Tibial artery (tissue), 4 donors: ENCODE measurements around the gene SNCB.

Source experiments
- DNase-seq, 2 donors: peaks; one replicate each; pipeline ENCODE4 v3.0.0-alpha.2; 2019
- H3K27ac ChIP-seq, 2 donors: fragments of 200-600 bp; sonication (generic) in 1 of 2; 1 replicate in 1 of 2; 2 replicates in 1 of 2; pipeline ENCODE4 v1.5.1; 2018 to 2019; ENCODE audit warnings: mild to moderate bottlenecking in 1 of 2
- H3K27me3 ChIP-seq, 2 donors: fragments of 200-600 bp; sonication (generic) in 1 of 2; one replicate each; pipeline versions ENCODE4 v1.5.1 to v1.6.0; 2016 to 2019
- H3K36me3 ChIP-seq, 3 donors: fragments of 200-600 bp; sonication (generic) in 2 of 3; one replicate each; pipeline ENCODE4 v1.5.1; 2016 to 2019; ENCODE audit warnings: mild to moderate bottlenecking in 2 of 3
- H3K4me1 ChIP-seq, 4 donors: fragments of 200-600 bp; sonication (generic) in 2 of 4; 1 replicate in 3 of 4; 2 replicates in 1 of 4; pipeline ENCODE4 v1.5.1; 2016 to 2019
- H3K4me3 ChIP-seq, 2 donors: fragments of 200-600 bp; sonication (generic) in 1 of 2; 1 replicate in 1 of 2; 2 replicates in 1 of 2; pipeline ENCODE4 v1.5.1; 2018 to 2019; ENCODE audit warnings: mild to moderate bottlenecking in 2 of 2
- H3K9me3 ChIP-seq, 3 donors: fragments of 200-600 bp; sonication (generic) in 1 of 3; one replicate each; pipeline ENCODE4 v1.5.1; 2016 to 2019
- intact Hi-C: fragments of 100-400 bp; cut with DNase I; formaldehyde crosslinking; loops from one replicate; pipeline ENCODE4 v1.15.0; 2023; ENCODE audit warnings: low total_unique reads
- TF ChIP-seq, protein P1 (sequence below), 2 experiments: fragments of 200-600 bp in 1 of 2; fragments of 450-650 bp in 1 of 2; IDR thresholded peaks; one replicate each; pipeline ENCODE4 v1.5.1; 2017 to 2019; ENCODE audit warnings: antibody characterized with exemption in 2 of 2, mild to moderate bottlenecking in 1 of 2, moderate library complexity in 1 of 2

The SNCB gene

DNA sequence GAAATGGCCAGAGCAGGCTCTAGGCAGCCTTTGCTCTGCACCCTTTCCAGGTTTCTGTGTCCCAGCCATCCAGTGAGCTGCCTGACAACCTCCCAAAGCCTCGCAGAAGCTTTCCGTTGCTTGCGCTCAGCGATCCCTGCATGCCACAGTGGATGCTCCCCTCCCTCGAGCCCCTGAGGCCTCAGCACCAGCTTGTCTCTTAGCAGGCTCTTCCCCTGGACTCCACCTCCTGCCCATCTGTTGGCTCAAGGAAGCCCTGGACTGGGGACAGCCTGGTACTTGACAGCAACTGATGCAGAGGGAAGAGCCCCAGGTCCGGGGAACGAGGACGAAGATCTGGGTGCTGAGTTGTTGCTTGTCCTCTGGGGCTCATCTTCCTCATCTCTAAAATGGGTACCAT, 40.1 kb upstream of the SNCB start:
- Histone ChIP-seq H3K36me3 (no peaks in the 10 kb centered on the region), H3K4me1 (no peaks in the 10 kb centered on the region), H3K27ac (no peak overlapping the region), H3K27me3 (peaks cover 0 to 42% of the 10 kb centered on the region in 2 donors), H3K4me3 (no peak overlapping the region), H3K9me3 (no peaks in the 10 kb centered on the region)
- TF ChIP-seq, protein P1, sequence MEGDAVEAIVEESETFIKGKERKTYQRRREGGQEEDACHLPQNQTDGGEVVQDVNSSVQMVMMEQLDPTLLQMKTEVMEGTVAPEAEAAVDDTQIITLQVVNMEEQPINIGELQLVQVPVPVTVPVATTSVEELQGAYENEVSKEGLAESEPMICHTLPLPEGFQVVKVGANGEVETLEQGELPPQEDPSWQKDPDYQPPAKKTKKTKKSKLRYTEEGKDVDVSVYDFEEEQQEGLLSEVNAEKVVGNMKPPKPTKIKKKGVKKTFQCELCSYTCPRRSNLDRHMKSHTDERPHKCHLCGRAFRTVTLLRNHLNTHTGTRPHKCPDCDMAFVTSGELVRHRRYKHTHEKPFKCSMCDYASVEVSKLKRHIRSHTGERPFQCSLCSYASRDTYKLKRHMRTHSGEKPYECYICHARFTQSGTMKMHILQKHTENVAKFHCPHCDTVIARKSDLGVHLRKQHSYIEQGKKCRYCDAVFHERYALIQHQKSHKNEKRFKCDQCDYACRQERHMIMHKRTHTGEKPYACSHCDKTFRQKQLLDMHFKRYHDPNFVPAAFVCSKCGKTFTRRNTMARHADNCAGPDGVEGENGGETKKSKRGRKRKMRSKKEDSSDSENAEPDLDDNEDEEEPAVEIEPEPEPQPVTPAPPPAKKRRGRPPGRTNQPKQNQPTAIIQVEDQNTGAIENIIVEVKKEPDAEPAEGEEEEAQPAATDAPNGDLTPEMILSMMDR (IDR thresholded peaks at IDR 0.05) = no peak
- no peak for DNase-seq
- intact Hi-C loops = no loop called here

DNA sequence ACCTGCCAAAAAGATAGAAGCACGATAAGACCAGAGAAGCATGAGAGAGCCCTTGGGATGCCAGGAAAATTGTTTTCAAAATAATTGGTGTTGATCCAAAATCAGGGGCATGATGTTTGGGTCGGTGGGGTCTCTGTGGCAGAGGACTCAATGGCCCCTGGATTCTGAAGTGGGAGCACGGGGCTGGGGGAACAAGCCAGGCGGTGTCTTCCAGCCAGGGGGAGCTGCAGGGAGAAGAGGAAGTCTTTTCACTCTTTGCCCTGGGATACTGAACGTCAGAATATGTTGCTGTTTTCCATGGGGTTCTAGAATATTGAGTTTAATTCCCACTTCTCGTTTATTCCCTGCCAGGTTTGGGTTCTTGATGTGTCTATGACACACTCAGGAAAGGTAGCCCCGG, 37.3 kb upstream of the SNCB start:
- TF ChIP-seq, protein P1 (IDR thresholded peaks at IDR 0.05) = no peak
- Histone ChIP-seq H3K9me3 (no peaks in the 10 kb centered on the region), H3K4me1 (no peaks in the 10 kb centered on the region), H3K27ac (no peak overlapping the region), H3K36me3 (no peaks in the 10 kb centered on the region), H3K4me3 (no peak overlapping the region), H3K27me3 (peaks cover 0 to 56% of the 10 kb centered on the region in 2 donors)
- no peak for DNase-seq
- intact Hi-C loops = no loop called here

DNA sequence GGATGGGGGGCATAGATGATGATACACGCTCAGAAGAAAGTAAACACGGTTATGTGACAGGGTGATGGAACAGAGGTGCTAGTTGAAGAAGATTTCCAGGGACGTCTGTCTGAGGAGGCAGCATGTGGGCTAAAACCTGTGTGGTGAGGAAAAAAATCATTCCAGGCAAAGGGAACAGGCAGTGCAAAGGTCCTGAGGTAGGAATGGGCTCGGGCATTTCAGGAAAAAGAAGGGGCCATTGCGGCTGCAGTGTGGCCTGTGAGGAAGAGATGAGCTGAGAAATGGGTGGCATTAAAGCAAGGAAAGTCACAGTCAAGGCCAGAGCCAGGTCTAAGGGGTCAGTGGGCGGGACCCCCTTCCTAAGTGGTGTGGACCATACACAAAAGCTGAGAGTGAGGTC, 35.2 kb upstream of the SNCB start:
- peaks cover 0 to 7% (median 2%) of the 10 kb centered on the region in 4 donors for H3K4me1 ChIP-seq
- H3K4me3 ChIP-seq = no peak overlapping the region
- intact Hi-C loops = no loop called here
- H3K9me3 ChIP-seq = no peaks in the 10 kb centered on the region
- peaks cover 0 to 51% of the 10 kb centered on the region in 2 donors for H3K27me3 ChIP-seq
- DNase-seq = no peak
- TF ChIP-seq, protein P1 (IDR thresholded peaks at IDR 0.05) = no peak
- H3K27ac ChIP-seq = no peak overlapping the region
- H3K36me3 ChIP-seq = no peaks in the 10 kb centered on the region

DNA sequence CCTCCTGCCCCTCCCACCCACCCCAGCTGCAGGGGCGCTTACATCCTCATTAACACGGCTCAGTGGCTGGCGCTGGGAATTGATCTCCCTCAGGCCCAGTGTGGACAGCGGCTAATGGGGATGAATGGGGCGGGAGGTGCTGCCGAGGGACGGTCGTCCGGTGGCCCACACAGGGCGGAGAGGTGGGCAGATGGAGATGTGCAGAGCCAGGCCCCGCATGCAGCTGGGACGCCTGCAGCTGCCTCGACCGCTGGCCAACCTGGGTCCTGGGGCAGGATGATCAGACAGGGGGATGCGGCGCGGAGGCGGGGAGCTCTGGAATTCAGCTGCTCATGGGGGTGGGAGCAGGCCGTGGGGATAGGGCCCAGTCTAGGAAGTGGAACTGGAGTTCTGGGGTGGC, 34.6 kb upstream of the SNCB start:
- Histone ChIP-seq H3K36me3 (no peaks in the 10 kb centered on the region), H3K4me1 (peaks cover 0 to 7% (median 2%) of the 10 kb centered on the region in 4 donors), H3K27me3 (peaks cover 0 to 44% of the 10 kb centered on the region in 2 donors), H3K9me3 (no peaks in the 10 kb centered on the region), H3K4me3 (no peak overlapping the region), H3K27ac (no peak overlapping the region)
- TF ChIP-seq, protein P1 (IDR thresholded peaks at IDR 0.05) = no peak
- intact Hi-C loops = no loop called here
- no peak for DNase-seq

DNA sequence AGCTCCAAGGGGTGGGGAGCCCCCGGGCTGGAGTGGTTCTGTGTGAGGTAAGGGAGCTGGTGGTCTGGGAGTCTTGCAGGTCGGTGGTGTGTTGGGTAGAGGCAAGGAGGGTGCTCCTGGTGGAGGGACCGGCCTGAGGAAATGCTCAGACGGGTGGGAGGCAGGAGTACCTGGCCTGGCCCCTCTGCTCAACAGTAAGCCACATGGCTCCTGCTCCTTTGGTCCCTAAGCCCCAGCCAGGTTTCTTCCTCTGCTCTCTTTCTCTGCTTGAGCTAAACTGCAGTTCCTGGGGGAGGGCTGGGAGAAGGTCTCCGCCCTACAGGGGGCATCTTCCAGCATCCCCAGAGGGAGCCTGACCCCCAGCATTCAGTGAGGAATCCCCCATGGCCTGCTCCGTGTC, 34.1 kb upstream of the SNCB start:
- TF ChIP-seq, protein P1 (IDR thresholded peaks at IDR 0.05) = no peak
- Histone ChIP-seq H3K27me3 (peaks cover 0 to 40% of the 10 kb centered on the region in 2 donors), H3K36me3 (no peaks in the 10 kb centered on the region), H3K27ac (no peak overlapping the region), H3K4me1 (peaks cover 0 to 7% (median 2%) of the 10 kb centered on the region in 4 donors), H3K9me3 (no peaks in the 10 kb centered on the region), H3K4me3 (no peak overlapping the region)
- intact Hi-C loops = no loop called here
- no peak for DNase-seq

DNA sequence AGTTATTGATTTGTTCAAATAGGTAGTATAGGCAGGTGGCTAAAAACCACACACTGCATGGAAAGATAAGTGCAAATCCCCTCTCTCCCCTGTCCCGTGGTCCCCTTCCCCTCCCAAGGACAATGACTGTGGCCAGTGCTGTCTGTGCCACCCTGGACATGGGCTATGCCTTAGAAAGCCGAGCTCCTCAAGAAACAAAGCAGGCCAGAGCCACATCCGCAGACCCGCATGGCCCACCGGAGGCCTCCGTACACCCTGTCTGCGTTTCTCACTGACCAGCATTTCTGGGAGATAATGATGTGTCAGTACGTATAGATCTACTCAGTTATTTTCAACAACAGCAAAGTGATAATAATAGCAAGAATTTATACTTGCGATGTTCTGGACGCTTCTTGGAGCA, 33.2 kb upstream of the SNCB start:
- Histone ChIP-seq H3K4me3 (no peak overlapping the region), H3K36me3 (no peaks in the 10 kb centered on the region), H3K27me3 (peaks cover 0 to 38% of the 10 kb centered on the region in 2 donors), H3K9me3 (no peaks in the 10 kb centered on the region), H3K4me1 (peaks cover 0 to 7% (median 2%) of the 10 kb centered on the region in 4 donors), H3K27ac (no peak overlapping the region)
- intact Hi-C loops = no loop called here
- TF ChIP-seq, protein P1 (IDR thresholded peaks at IDR 0.05) = no peak
- no peak for DNase-seq
